ENCODE measurements around the gene FASN.

DNA sequence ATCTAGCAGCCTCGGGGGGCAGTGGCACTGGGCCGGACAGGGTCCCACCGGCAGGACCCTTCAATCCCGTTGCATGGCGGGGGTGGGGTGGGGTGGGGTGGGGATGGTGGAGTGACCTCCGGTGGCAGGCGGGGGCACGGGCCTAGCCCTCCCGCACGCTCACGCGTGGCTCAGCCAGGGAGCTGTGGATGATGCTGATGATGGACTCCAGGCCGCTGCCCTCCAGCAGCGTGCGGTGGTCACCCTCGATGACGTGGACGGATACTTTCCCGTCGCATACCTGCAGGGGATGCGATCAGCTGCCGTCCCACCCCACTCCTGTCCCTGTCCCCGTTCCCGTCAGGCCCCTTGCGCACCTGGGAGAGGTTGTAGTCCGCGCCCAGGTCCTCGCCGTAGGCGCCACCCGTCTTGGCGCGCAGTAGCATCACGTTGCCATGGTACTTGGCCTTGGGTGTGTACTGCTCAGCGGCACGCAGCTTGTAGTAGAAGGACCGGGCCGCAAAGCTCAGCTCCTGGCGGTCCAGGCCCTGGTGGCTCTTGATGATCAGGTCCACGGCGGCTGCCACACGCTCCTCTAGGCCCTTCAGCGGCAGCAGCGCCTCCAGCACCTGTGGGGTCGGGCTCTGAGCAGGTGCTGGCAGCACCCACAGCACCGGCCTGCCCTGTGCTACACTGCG is 18.9 kb downstream of the FASN start:
- TF ChIP-seq BHLHE40 (IDR thresholded peaks at IDR 0.05; ENCODE audit: low read depth, low read length) (no peak), CTCF (IDR thresholded peaks at IDR 0.05) (no peak), POLR2A (IDR thresholded peaks at IDR 0.05; ENCODE audit: low read length) (no peak), MAFK (IDR thresholded peaks at IDR 0.05; ENCODE audit: partially characterized antibody) (no peak), CEBPB (IDR thresholded peaks at IDR 0.05) (no peak), JUNB (IDR thresholded peaks at IDR 0.05) (no peak), JUN (IDR thresholded peaks at IDR 0.05) (no peak), REST (IDR thresholded peaks at IDR 0.05) (no peak)
- TF ChIP-seq, protein P1, sequence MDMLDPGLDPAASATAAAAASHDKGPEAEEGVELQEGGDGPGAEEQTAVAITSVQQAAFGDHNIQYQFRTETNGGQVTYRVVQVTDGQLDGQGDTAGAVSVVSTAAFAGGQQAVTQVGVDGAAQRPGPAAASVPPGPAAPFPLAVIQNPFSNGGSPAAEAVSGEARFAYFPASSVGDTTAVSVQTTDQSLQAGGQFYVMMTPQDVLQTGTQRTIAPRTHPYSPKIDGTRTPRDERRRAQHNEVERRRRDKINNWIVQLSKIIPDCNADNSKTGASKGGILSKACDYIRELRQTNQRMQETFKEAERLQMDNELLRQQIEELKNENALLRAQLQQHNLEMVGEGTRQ (IDR thresholded peaks at IDR 0.05): no peak

Data from A549 (cell line).